H54 (cell line): ENCODE measurements around the gene FBRS.
"Not testable (repeated sequence)": the region's sequence is repeated elsewhere in the genome, so short reads cannot be mapped to it uniquely, and the experiment has no call there.

Experiments used
- DNase-seq: peaks from one replicate; pipeline ENCODE4 v3.0.0; 2011; ENCODE audit warnings: low spot score, mixed read lengths; ENCODE audit not compliant: insufficient read length
- FAIRE-seq: peaks from 3 replicates; lab custom pipeline; 2011; peaks lifted over from hg19 to GRCh38; lab: Jason Lieb, UNC
- POLR2A ChIP-seq: IDR thresholded peaks from 2 replicates; pipeline ENCODE4 v1.6.1; 2011; ENCODE audit warnings: low read depth, mild to moderate bottlenecking, low read length

The FBRS gene

DNA sequence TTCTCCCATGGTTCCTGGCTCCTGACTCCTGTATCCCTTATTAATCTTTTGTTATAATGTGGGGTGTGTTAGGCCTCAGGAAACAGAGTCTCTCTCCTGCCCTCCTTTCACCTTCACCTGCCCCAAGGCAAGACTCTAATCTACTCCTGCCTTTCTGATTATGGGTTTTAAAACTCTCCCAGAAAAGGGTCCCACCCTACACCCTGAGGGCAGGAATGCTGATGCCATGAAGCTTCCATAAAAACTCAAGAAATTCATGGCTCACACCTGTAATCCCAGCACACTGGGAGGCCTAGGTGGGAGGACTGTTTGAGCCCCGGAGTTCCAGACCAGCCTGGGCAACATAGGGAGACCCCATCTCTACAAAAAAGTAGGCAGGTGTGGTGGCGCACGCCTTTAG lies 22.1 kb downstream of the FBRS start:
- FAIRE-seq: no peak
- no peak for DNase-seq

DNA sequence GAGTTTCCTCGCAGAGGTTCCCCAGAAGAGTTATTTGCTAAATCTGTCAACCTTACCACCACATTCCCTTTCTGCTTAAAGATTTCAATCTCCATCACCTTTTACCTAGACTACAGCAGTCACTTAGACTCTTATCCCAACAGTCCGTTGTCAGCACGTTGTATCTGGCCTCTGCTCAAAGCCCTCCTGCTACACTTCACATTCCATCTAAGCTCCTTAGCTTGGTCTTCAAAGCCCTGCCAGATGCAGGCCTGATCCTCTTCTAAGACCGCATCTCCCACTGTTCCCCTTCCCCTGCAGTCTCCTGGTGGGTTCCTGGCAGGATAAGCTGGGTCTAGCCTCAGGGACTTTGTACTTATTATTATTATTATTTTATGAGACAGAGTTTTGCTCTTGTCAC lies 30.5 kb downstream of the FBRS start:
- FAIRE-seq (no peak), DNase-seq (no peak)
- TF ChIP-seq POLR2A: no peak

More for the DNA sequence above, 22.1 kb downstream of the FBRS start:
- TF ChIP-seq POLR2A: no peak

DNA sequence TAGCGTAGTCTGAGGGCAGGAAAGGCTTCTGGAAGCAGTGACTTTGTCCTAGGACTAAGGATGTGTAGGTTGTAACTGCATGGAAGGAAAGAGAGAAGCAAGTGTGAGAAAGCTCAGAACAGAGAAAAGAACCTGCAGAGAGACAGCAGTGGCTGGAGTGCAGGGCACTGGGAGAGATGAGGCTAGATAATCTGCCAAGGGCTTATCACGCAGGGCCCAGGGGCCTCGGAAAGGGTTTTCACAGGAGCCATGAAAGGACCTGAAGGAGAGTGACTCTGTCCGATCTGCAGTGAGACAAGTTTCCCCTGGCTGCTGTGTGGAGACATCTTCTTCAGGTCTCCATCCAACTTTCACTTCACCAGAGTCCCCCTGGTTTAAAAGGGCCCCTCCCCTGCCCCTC lies 33.7 kb downstream of the FBRS start:
- DNase-seq: no peak
- TF ChIP-seq POLR2A: no peak
- no peak for FAIRE-seq

DNA sequence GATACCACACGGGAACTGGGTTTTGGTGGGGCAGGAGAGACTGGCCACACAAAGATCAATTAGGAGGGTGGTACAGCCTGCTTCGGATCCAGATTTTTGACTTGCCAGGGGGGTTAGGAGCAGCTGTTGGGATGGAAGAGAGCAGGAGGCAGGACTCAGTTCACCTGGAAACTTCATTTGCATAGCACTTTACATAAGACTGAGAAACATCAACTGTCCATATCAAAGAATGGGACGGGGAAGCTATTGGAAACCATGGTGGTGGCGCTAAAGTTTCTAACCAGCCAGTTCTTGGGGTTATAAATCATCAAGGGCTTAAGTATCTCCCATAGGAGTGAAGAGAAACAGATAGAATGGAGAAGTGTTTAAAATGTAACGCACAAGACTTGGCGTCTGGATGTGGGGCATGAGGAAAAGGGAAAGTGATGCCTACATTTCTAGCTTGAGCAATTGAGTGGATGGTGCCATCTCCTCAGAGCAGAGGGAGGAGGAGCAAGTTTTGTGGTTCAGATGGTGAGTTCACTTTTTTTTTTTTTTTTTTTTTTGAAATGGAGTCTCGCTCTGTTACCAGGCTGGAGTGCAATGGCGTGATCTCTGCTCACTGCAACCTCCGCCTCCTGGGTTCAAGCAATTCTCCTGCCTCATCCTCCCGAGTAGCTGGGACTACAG lies 34.3 kb downstream of the FBRS start:
- FAIRE-seq (no peak), DNase-seq (no peak)
- no peak for TF ChIP-seq POLR2A

DNA sequence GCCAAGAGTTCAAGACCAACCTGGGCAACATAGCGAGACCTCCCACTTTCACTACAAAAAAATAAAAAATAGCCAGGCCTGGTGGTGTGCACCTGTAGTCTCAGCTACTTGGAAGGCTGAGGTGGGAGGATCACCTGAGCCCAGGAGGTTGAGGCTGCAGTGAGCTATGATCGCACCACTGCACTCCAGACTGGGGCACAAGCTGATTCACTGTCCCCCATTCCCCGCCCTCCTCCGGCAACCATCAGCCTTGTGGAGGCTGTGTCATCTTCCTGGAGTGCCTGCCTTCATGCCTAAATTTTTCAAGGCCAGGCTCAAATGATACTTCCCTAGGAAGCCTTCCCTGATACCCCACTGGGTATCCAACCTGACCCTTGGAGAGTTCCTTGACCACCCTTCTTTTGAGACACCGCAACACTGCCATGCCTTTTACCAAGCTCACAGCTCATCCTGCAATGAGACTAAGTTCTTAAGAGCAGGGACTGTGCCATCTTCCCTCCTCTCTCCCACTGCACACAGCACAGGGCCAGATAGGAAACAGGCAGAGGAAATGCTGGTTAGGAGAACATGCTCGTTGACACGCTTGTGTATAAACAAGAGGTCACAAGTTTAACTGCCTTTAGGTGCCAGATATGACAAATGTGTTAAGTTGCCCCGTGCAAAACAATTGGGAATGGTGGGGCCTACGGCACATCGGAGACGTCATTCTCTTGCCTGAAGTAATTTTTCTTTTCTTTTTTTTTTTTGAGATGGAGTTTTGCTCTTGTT lies 36.9 kb downstream of the FBRS start:
- no peak for FAIRE-seq

DNA sequence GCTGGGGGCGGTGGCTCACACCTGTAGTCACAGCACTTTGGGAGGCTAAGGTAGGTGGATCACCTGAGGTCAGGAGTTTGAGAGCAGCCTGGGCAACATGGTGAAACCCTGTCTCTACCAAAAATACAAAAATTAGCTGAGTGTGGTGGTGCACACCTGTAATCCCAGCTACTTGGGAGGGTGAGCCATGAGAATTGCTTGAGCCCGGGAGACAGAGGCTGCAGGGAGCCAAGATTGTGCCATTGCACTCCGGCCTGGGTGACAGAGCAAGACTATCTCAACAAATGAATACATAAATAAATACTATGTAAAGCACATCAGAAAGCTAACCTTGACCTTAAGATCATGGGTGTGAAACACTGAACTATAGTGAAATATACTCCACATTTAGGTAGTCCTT lies 38.4 kb downstream of the FBRS start:
- FAIRE-seq, DNase-seq: not testable (repeated sequence)

More for the DNA sequence above, 36.9 kb downstream of the FBRS start:
- no peak for DNase-seq
- TF ChIP-seq POLR2A: no peak

DNA sequence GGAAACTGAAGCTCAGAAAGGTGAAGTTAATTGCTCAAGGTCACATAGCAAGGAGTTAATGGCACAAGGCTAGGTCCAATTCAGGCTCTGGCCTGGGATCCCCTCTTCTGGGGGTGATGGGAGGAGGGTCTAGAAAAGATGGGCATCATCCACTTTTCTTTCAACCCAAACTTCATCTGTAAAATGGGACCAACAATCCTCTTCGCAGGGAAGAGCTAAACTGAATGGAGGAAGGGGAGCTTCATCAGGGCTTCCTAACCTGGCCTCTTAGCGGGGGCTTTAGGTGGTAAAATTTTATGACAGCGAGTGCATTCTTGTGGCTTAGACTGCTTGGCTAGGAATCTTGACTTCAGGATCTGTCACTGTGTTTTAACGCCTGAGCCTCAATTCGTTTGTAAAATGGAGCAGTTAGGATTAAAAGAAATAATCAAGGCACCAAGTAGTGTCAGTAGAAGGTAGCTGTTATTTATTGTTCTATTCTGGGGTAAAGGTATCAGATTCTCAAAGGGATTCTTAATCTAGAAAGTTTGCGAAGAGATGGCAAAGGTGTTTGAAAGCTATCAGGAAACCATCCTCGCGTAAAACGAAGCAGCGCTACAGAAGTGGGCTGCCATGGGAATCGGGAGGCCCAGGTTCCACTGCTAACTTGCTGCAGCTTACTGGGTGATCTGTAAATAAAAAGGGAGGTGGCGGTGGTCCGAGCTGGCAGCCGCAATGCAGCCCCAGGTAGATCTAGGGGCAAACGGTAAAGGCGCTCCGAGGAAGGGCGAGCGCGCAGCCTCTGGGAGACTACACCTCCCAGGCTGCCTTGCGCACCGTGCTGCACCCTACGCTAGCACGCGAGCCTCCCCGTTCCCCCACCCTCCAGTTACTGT lies 39.3 kb downstream of the FBRS start:
- TF ChIP-seq POLR2A: no peak
- peak; percentile 95 for DNase-seq
- FAIRE-seq: no peak

DNA sequence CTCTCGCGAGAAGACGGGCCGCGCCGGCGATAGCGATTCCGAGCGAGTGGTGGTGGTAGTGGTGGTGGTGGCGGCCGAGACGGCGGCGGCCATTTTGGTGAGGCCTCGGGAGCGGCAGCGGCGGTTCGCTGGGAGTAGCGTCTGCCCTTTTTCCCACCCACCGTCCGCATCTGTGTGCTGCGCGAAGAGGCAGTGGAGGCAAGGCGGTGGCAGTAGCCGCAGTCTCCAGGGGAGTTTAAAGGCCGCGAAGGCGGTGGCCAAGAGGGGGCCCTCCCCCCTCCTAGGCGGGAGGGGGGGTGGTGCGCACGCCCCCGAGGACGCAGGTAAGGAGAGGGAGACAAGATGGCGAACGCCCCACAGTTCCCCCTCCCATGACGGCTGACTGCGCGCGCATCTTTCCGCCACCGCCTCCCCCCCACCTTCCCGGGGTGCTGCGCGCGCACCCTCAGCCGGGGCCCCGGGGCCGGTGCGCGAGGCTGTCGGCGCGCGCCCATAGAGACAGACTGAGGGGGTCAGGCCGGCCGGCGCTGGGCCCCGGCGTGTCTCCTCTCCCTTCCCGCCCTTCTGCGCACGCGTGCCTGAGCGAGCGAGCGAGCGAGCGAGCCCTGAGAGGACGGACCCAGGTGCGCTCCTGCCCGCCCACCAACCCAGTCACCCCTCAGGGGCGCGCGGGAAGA lies 40.0 kb downstream of the FBRS start:
- FAIRE-seq: no peak
- DNase-seq: peak; percentile 92

DNA sequence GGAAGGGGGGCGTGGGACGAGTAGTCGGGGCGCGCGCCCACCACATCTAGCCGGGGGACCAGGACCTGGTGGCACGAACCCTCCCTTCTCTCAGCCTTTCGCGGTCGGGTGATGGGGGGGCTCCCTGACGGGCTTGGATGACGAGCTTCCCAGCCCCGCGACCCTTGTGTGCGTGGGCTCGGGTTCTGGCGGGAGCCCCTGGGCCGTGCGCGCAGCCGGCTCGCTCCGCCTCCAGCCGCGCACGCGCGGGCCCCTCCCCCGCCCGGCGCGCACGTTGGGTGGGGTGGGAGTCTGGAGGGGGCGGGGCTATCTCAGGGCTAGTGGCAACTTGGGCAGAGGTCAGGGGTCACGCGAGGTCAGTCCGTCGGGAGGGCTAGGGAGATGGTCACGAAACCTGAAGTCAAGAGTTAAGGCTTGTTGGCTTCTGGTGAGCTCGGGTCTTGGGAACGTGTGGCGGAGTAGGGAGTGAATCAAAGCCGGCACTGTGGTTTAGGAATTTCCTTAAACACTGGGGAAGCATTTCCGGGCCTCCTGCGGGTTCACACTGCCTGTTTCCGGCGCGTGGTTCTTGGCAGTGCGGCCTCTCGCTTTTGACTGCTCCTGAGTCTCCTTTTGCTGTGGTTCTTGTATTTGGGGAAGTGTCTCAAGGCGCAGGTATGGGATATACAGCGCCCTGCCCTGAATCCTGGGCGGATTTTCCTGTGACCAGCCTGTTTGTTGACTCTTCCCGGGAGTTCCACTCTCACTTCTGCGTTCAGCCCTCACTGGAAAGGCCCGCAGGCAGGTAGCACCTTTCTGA lies 40.8 kb downstream of the FBRS start, which contains the start of gene SRCAP:
Gene SRCAP, plus strand, starts transcription at position 356 of the 799 bp plus-strand sequence. CDS start 1,654 bp downstream, outside the sequence.
- DNase-seq (peak; percentile 81), FAIRE-seq (no peak)

More for the DNA sequence above, 40.0 kb downstream of the FBRS start:
- TF ChIP-seq POLR2A: peak; percentile 91

DNA sequence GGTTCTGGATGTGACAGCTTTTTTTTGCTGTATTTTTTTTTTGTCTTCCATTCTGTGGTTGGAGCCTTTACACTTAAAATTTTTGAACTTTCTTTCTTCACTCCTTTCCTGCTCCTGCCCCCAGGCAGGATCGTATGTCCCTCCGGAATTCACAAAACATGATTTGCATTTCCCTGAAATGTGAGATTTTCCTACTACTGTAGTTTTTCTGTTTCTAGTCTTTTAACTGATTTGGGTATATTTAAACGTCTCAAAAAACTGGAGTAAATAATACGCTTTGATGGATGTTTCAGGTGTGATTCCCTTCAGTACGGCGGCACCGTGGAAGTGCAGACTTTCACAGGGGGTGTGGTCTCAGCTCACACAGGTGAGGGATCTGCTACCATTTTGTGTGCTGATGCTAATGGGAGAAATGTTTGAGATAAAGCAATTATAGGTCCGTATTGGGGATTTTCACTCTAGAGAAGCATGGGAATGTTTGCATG lies 41.4 kb downstream of the FBRS start:
- TF ChIP-seq POLR2A: no peak
- DNase-seq (no peak), FAIRE-seq (no peak)

More for the DNA sequence above, 40.8 kb downstream of the FBRS start, which contains the start of gene SRCAP:
- peak; percentile 7; the same call in 1 of the 2 replicates for TF ChIP-seq POLR2A

DNA sequence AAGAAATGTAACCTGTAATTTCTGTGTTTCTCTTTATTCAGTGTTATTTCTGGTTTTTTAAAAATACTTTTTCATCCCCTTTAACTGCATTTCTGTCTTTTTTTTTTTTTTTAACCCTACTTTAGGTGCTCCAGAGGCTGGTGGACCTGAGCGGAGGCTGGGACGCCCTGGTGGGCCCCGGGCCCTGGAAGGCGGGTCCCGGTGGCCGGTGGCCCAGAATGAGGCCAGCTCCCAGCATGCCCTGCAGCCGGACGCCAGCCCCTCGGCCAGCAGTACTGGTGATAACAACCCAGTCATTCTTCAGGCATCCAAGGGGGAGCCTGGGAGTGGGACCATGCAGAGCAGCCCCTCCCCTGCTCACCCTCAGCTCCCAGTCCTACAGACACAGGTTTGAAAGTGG lies 42.3 kb downstream of the FBRS start:
- no peak for DNase-seq
- no peak for TF ChIP-seq POLR2A
- FAIRE-seq: no peak

DNA sequence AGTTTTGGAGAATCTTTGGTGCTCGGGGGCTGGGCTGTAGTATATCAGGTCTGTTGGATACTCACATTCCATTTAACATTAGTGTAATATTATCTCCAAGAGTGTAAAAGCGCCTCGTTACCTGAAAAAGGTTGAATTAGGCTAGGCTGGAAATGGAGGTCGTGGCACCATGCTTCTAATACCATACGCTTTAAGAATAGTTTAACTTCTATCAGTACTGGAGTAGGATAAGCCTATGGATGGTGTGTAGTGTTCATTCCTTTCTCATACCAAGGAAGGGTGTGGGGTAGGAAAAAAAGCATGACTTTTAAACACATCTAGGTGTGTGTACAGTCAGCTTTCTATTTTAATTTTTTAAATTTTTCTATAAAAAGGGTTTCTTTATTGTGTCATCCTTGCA lies 42.7 kb downstream of the FBRS start:
- TF ChIP-seq POLR2A: no peak
- FAIRE-seq (no peak), DNase-seq (no peak)

DNA sequence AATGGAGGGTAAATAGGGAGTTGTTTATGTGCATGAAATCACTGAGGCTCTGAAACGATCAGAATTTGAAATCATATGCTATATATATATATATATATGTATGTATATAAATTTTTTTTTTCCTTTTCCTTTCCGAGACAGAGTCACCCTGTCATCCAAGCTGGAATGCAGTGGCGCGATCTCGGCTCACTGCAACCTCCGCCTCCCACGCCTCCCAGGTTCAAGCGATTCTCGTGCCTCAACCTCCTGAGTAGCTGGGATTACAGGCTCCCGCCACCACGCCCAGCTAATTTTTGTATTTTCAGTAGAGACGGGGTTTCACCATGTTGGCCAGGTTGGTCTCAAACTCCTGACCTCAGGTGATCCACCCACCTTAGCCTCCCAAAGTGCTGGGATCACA lies 44.8 kb downstream of the FBRS start:
- FAIRE-seq, DNase-seq: not testable (repeated sequence)
